GM12875 (cell line): ENCODE measurements around the gene KTN1.

Experiments used
- H3K4me3 ChIP-seq: one replicate; pipeline ENCODE4 v1.5.1; 2011; ENCODE audit warnings: low read depth, low read length, control low read depth
- CTCF ChIP-seq: IDR thresholded peaks from 2 replicates; pipeline ENCODE4 v1.5.1; 2011; ENCODE audit warnings: low read depth, mild to moderate bottlenecking, control low read depth, inconsistent platforms, low read length, moderate library complexity, borderline replicate concordance; ENCODE audit not compliant: insufficient read depth

Gene KTN1, protein sequence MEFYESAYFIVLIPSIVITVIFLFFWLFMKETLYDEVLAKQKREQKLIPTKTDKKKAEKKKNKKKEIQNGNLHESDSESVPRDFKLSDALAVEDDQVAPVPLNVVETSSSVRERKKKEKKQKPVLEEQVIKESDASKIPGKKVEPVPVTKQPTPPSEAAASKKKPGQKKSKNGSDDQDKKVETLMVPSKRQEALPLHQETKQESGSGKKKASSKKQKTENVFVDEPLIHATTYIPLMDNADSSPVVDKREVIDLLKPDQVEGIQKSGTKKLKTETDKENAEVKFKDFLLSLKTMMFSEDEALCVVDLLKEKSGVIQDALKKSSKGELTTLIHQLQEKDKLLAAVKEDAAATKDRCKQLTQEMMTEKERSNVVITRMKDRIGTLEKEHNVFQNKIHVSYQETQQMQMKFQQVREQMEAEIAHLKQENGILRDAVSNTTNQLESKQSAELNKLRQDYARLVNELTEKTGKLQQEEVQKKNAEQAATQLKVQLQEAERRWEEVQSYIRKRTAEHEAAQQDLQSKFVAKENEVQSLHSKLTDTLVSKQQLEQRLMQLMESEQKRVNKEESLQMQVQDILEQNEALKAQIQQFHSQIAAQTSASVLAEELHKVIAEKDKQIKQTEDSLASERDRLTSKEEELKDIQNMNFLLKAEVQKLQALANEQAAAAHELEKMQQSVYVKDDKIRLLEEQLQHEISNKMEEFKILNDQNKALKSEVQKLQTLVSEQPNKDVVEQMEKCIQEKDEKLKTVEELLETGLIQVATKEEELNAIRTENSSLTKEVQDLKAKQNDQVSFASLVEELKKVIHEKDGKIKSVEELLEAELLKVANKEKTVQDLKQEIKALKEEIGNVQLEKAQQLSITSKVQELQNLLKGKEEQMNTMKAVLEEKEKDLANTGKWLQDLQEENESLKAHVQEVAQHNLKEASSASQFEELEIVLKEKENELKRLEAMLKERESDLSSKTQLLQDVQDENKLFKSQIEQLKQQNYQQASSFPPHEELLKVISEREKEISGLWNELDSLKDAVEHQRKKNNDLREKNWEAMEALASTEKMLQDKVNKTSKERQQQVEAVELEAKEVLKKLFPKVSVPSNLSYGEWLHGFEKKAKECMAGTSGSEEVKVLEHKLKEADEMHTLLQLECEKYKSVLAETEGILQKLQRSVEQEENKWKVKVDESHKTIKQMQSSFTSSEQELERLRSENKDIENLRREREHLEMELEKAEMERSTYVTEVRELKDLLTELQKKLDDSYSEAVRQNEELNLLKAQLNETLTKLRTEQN (N-terminal part only)

GRCh38 chr14:55579724-55580469 lies at the start of gene KTN1:
TSS of gene KTN1 (plus strand) at chr14:55580207. CDS start at chr14:55612049, 31,842 bp downstream.
- no peak for TF ChIP-seq CTCF
- H3K4me3 ChIP-seq = peak within 1 kb of the TSS; percentile 97

GRCh38 chr14:55530464-55530863 lies 49.5 kb upstream of the KTN1 start:
- no peak overlapping the region for H3K4me3 ChIP-seq
- TF ChIP-seq CTCF = no peak

GRCh38 chr14:55532645-55533344 lies 47.2 kb upstream of the KTN1 start:
- TF ChIP-seq CTCF = no peak
- no peak overlapping the region for H3K4me3 ChIP-seq

DNA sequence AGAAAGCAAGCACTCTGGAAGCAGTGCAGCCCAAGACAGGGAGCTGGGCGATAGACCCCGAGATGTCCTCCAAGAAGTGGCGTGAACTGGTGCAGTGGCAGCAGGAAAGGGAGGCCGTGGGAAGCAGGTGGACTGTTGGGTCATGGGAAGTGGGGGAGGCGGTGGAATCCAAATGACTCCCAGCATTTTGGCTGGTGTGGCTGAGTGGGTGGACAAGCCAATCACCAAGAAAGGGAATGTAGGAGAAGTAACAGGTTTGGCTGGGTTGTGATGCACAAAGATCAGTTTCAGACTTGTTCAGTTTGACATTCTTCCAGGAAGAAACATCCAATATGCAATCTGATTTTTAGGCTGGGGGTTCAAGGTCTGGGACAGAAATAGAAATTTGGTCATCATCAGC lies 46.0 kb upstream of the KTN1 start:
- no peak for TF ChIP-seq CTCF
- H3K4me3 ChIP-seq = no peak overlapping the region

DNA sequence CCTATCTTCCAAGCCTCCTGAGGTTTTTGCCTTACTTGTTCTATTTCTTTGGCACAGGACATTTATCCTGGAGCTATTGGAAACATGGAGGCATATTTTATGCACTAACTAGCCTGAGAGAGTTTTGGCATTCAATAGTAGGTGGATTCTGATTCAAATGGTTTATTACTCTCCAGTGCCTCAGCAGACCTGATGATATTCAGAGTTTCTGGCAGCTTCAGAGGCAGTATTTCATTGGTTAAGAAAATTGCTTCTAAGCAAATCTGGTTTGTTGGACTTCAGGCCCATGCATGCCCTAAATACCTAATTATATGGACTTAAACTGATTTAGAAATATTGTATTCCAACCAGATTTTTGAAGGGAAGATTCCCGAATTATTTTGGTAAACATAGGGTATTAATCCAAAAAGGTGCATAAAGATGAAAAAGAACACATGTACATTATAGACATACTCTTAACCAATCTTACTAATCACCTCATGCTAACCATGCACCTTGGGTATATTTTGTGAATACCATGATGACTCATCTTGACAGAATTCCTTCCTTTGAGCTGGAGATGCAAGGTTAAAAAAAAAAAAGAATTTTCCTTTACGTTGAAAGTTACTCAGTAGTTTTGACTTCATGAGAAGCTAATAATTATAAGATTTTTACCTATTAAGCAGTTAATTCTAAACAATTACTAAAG lies 44.3 kb upstream of the KTN1 start:
- TF ChIP-seq CTCF = no peak
- no peak overlapping the region for H3K4me3 ChIP-seq
